22Rv1 (cell line): ENCODE measurements around the gene CNIH3.

Experiments used
- H3K27ac ChIP-seq: fragments of 450-650 bp; 2 replicates; pipeline ENCODE4 v1.5.1; 2017
- CTCF ChIP-seq: fragments of 450-650 bp; IDR thresholded peaks from 2 replicates; pipeline ENCODE4 v1.5.1; 2017; ENCODE audit warnings: mild to moderate bottlenecking
- ZFX ChIP-seq: fragments of 450-650 bp; IDR thresholded peaks from 2 replicates; pipeline ENCODE4 v1.6.1; 2017; ENCODE audit warnings: antibody characterized with exemption, borderline replicate concordance

CNIH3 gene

GRCh38 chr1:224617410-224618355 is 1.6 kb downstream of the CNIH3 start:
- no peak for TF ChIP-seq ZFX

GRCh38 chr1:224619209-224619608 is 3.1 kb downstream of the CNIH3 start:
- TF ChIP-seq CTCF (no peak), ZFX (no peak)
- H3K27ac ChIP-seq, result no peak overlapping the region

More at GRCh38 chr1:224617410-224618355, 1.6 kb downstream of the CNIH3 start:
- no peak overlapping the region for H3K27ac ChIP-seq

GRCh38 chr1:224620105-224620504 is 4.0 kb downstream of the CNIH3 start:
- no peak for TF ChIP-seq CTCF
- TF ChIP-seq ZFX, result no peak
- no peak overlapping the region for H3K27ac ChIP-seq

- no peak for TF ChIP-seq CTCF
- no peak for TF ChIP-seq ZFX
- H3K27ac ChIP-seq, result no peak overlapping the region
Measured at GRCh38 chr1:224621813-224622682, 5.9 kb downstream of the CNIH3 start.

GRCh38 chr1:224622831-224623230 is 6.7 kb downstream of the CNIH3 start:
- no peak overlapping the region for H3K27ac ChIP-seq
- TF ChIP-seq ZFX (no peak), CTCF (no peak)

GRCh38 chr1:224623310-224623714 is 7.2 kb downstream of the CNIH3 start:
- TF ChIP-seq ZFX (no peak), CTCF (no peak)
- H3K27ac ChIP-seq, result no peak overlapping the region

- H3K27ac ChIP-seq, result no peak overlapping the region
- TF ChIP-seq CTCF, result no peak
- TF ChIP-seq ZFX, result no peak
Measured at GRCh38 chr1:224623743-224624333, 7.7 kb downstream of the CNIH3 start.
